Transverse colon (tissue), 4 donors: ENCODE measurements around the gene CRACDL. TPM values are rescaled to one million over a fixed set of nuclear protein-coding genes. Genes with fewer than 3 reads are reported as not detected.

Experiments
- DNase-seq: peaks from one replicate; pipeline ENCODE4 v3.0.0-alpha.2; 2019
- H3K27ac ChIP-seq, 4 donors: fragments of 200-600 bp; sonication (generic); 2 replicates each; pipeline ENCODE4 v1.5.1; 2016 to 2018; ENCODE audit warnings: inconsistent platforms in 4 of 4
- H3K27me3 ChIP-seq: fragments of 200-600 bp; sonication (generic); 2 replicates; pipeline ENCODE4 v1.5.1; 2017; ENCODE audit warnings: inconsistent platforms
- H3K36me3 ChIP-seq, 4 donors: fragments of 200-600 bp; sonication (generic); 2 replicates each; pipeline ENCODE4 v1.5.1; 2017 to 2019; ENCODE audit warnings: inconsistent platforms in 4 of 4
- H3K4me1 ChIP-seq, 4 donors: fragments of 200-600 bp; sonication (generic); 2 replicates each; pipeline ENCODE4 v1.5.1; 2017 to 2020; ENCODE audit warnings: inconsistent platforms in 4 of 4
- H3K4me3 ChIP-seq, 4 donors: fragments of 200-600 bp; sonication (generic); 1 replicate in 1 of 4; 2 replicates in 3 of 4; pipeline versions ENCODE4 v1.5.1 to v1.6.1; 2017 to 2019; ENCODE audit warnings: inconsistent platforms in 4 of 4
- H3K9me3 ChIP-seq, 2 donors: fragments of 200-600 bp; sonication (generic); 2 replicates each; pipeline ENCODE4 v1.5.1; 2017 to 2019; ENCODE audit warnings: inconsistent platforms in 2 of 2
- EP300 ChIP-seq: sonication (generic); formaldehyde crosslinking; IDR thresholded peaks from one replicate; pipeline ENCODE4 v1.6.1; 2017; ENCODE audit warnings: antibody characterized with exemption, low read depth
- POLR2A ChIP-seq: fragments of 450-650 bp; IDR thresholded peaks from one replicate; pipeline ENCODE4 v1.6.1; 2016; ENCODE audit warnings: antibody characterized with exemption, mild to moderate bottlenecking, moderate library complexity
- POLR2AphosphoS5 ChIP-seq, 3 donors: sonication (generic); formaldehyde crosslinking; IDR thresholded peaks; one replicate each; pipeline ENCODE4 v1.6.1; 2016; ENCODE audit warnings: antibody characterized with exemption in 3 of 3
- WGBS, 2 donors: methylation state at CpG; one replicate each; pipeline ENCODE4 v1.1.5; 2018; ENCODE audit warnings: low coverage in 1 of 2; 5-methylcytosine and 5-hydroxymethylcytosine counted together
- in situ Hi-C, 4 donors: fragments of 200-750 bp; cut with MboI; loops; one replicate each; pipeline versions ENCODE4 v1.15.0 to v1.15.1; 2017; ENCODE audit warnings: low sequenced_read_pairs in 3 of 4, low pct_ligation_motif_present in 1 of 4, low pct_unique_long_range_greater_than_20kb in 1 of 4
- intact Hi-C: fragments of 100-400 bp; cut with DNase I; formaldehyde crosslinking; loops from one replicate; pipeline ENCODE4 v1.15.1; 2023; ENCODE audit warnings: low total_unique reads
- total RNA-seq, 4 donors: library from RNA; depleted of rRNA; stranded (reverse); fragments of >200 nt; gene quantifications; one replicate each; pipeline ENCODE4 v1.1.0, GENCODE V29; 2016
- TF ChIP-seq, protein P1 (sequence below), 5 experiments: fragments of 200-600 bp in 3 of 5; fragments of 450-650 bp in 2 of 5; sonication (generic) in 3 of 5; IDR thresholded peaks; 1 replicate in 2 of 5; 2 replicates in 3 of 5; pipeline ENCODE4 v1.5.1; 2016 to 2017; ENCODE audit warnings: antibody characterized with exemption in 5 of 5, inconsistent platforms in 3 of 5, mild to moderate bottlenecking in 2 of 5, moderate library complexity in 1 of 5

The CRACDL gene
- total RNA-seq, 4 donors from 2014 or later = 15.1 to 21.3 (median 16.9) TPM

DNA sequence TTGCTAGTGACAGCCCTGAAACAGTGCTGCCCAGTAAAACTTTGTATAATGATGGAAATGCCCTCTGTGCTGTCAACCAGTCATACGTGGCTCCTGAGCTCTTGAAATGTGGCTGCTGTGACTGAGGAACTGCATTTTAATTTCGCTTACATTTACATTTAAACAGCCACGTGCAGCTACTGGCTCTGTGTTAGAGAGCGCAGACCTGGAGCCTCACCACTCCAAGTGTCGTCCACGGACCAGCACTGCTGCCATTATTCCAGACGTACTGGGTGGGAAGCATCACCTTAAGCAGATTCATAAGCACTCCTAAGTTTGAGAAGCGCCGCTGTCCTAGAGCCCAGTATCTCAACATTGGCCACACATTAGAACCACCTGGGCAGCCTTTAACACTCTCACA, 128.1 kb downstream of the CRACDL start:
- Histone ChIP-seq H3K4me3 (no peak overlapping the region), H3K27ac (no peak overlapping the region), H3K4me1 (peaks cover 0 to 15% (median 8%) of the 10 kb centered on the region in 4 donors), H3K9me3 (no peaks in the 10 kb centered on the region), H3K27me3 (no peaks in the 10 kb centered on the region), H3K36me3 (no peaks in the 10 kb centered on the region)
- intact Hi-C loops (loop anchor here (5.0 kb wide), 1 partner anchor 76 kb away; the partner anchor contains the start of gene MGAT4A), in situ Hi-C loops (no loop called here)
- TF ChIP-seq POLR2A = no peak
- TF ChIP-seq, protein P1, sequence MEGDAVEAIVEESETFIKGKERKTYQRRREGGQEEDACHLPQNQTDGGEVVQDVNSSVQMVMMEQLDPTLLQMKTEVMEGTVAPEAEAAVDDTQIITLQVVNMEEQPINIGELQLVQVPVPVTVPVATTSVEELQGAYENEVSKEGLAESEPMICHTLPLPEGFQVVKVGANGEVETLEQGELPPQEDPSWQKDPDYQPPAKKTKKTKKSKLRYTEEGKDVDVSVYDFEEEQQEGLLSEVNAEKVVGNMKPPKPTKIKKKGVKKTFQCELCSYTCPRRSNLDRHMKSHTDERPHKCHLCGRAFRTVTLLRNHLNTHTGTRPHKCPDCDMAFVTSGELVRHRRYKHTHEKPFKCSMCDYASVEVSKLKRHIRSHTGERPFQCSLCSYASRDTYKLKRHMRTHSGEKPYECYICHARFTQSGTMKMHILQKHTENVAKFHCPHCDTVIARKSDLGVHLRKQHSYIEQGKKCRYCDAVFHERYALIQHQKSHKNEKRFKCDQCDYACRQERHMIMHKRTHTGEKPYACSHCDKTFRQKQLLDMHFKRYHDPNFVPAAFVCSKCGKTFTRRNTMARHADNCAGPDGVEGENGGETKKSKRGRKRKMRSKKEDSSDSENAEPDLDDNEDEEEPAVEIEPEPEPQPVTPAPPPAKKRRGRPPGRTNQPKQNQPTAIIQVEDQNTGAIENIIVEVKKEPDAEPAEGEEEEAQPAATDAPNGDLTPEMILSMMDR (IDR thresholded peaks at IDR 0.05) = no peak
- TF ChIP-seq EP300 = no peak
- no peak for TF ChIP-seq POLR2AphosphoS5 (IDR thresholded peaks at IDR 0.05)
- no peak for DNase-seq
- 88 to 100% methylated on average over 5 to 9 of the region's 9 CpGs for WGBS, 2 donors

DNA sequence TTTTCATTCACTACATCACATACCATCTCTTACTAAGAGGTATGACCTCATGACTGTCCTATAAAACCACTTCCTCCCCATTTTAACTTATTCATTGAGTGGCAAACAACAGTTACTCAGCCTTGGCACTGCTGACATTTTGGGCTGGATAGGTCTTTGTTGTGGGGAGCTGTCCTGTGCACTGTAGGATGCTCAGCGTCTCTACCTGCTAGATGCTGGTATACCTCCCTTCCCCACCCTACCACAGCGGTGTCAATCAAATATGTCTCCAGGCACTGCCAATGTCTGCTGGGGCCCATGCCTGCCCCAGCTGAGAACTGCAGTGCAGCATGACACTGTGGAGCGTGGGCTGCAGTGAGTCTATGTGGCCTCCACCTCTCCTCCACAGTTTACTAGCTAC, 128.8 kb downstream of the CRACDL start:
- Histone ChIP-seq H3K4me1 (peaks cover 0 to 15% (median 8%) of the 10 kb centered on the region in 4 donors), H3K27ac (no peak overlapping the region), H3K27me3 (no peaks in the 10 kb centered on the region), H3K9me3 (no peaks in the 10 kb centered on the region), H3K36me3 (no peaks in the 10 kb centered on the region), H3K4me3 (no peak overlapping the region)
- WGBS, 2 donors = 98% methylated on average over 3 of the region's 3 CpGs; no CpG with 5 or more reads in 1 of the 2 donors
- TF ChIP-seq EP300 (no peak), POLR2A (no peak), POLR2AphosphoS5 (IDR thresholded peaks at IDR 0.05) (no peak)
- TF ChIP-seq, protein P1 (IDR thresholded peaks at IDR 0.05) = no peak
- intact Hi-C loops = loop anchor here (5.0 kb wide), 1 partner anchor 75 kb away; the partner anchor contains the start of gene MGAT4A
- in situ Hi-C loops = no loop called here
- no peak for DNase-seq

DNA sequence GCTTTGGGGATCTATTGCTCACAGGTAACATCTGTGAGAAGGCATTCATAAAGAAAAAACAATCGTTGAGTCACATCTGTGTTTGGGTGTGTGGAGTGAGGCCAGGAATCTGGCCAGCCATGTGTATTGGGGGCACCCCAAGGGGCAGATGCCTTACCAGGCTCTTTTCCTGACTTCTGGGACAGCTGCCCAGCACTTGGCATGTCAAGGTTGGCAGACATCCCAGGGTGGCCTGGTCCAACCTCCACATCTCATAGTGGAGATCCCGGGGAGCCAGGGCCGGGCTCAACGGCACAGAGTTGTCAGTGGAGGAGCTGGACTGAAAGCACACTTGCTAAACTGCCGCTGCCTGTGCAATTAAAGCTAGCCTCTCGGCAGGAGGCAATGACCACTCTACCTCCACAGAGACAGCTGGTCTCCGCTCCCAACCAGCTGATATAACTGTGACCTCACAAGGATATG, 129.8 kb downstream of the CRACDL start:
- TF ChIP-seq, protein P1 (IDR thresholded peaks at IDR 0.05) = no peak
- TF ChIP-seq EP300 (no peak), POLR2A (no peak), POLR2AphosphoS5 (IDR thresholded peaks at IDR 0.05) (no peak)
- WGBS, 2 donors = 54% methylated on average over 7 of the region's 7 CpGs; no CpG with 5 or more reads in 1 of the 2 donors
- DNase-seq = peak; percentile 56
- Histone ChIP-seq H3K4me3 (no peak overlapping the region), H3K9me3 (no peaks in the 10 kb centered on the region), H3K4me1 (peaks cover 0 to 15% (median 8%) of the 10 kb centered on the region in 4 donors), H3K27me3 (no peaks in the 10 kb centered on the region), H3K36me3 (no peaks in the 10 kb centered on the region), H3K27ac (peak overlapping the region in 3 of 4 donors; percentile 5 to 19 (median 11))
- in situ Hi-C loops (no loop called here), intact Hi-C loops (loop anchor here (5.0 kb wide), 1 partner anchor 74 kb away; the partner anchor contains the start of gene MGAT4A)

- peaks cover 0 to 15% (median 4%) of the 10 kb centered on the region in 4 donors for H3K4me1 ChIP-seq
- intact Hi-C loops (loop anchor here (5.0 kb wide), 1 partner anchor 73 kb away; the partner anchor contains the start of gene MGAT4A), in situ Hi-C loops (no loop called here)
- no peaks in the 10 kb centered on the region for H3K36me3 ChIP-seq
- TF ChIP-seq, protein P1 (IDR thresholded peaks at IDR 0.05) = no peak
- TF ChIP-seq POLR2A (no peak), POLR2AphosphoS5 (IDR thresholded peaks at IDR 0.05) (no peak), EP300 (no peak)
- H3K27me3 ChIP-seq = no peaks in the 10 kb centered on the region
- no peak for DNase-seq
- no peaks in the 10 kb centered on the region for H3K9me3 ChIP-seq
- WGBS, 2 donors = 76% methylated on average over 12 of the region's 12 CpGs; no CpG with 5 or more reads in 1 of the 2 donors
- no peak overlapping the region for H3K4me3 ChIP-seq
- H3K27ac ChIP-seq = peak overlapping the region in 3 of 4 donors; percentile 5 to 19 (median 11)
Measured at GRCh38 chr2:98805412-98806171, 130.4 kb downstream of the CRACDL start.
